Liver (tissue), 9 donors: ENCODE results near the gene LMBR1L. TPM values are rescaled to one million over a fixed set of nuclear protein-coding genes. Genes with fewer than 3 reads are reported as not detected.

Experiments
- DNase-seq: peaks from one replicate; pipeline ENCODE4 v3.0.0-alpha.2; 2017; ENCODE audit warnings: low spot score
- H3K27ac ChIP-seq, 2 donors: one replicate each; pipeline ENCODE4 v1.7.0; 2013; ENCODE audit warnings: inconsistent platforms in 2 of 2, low read length in 2 of 2, control low read depth in 1 of 2, low read depth in 1 of 2, mild to moderate bottlenecking in 1 of 2
- H3K27me3 ChIP-seq, 4 donors: one replicate each; pipeline versions ENCODE4 v1.6.1 to v1.7.0; 2013; ENCODE audit warnings: low read length in 3 of 4, inconsistent platforms in 1 of 4, mild to moderate bottlenecking in 1 of 4, moderate library complexity in 1 of 4; ENCODE audit not compliant: control insufficient read depth in 4 of 4, insufficient read depth in 4 of 4
- H3K36me3 ChIP-seq, 4 donors: one replicate each; pipeline versions ENCODE4 v1.6.1 to v1.7.0; 2013; ENCODE audit warnings: low read length in 3 of 4, mild to moderate bottlenecking in 3 of 4, low read depth in 1 of 4, moderate library complexity in 1 of 4; ENCODE audit not compliant: control insufficient read depth in 4 of 4, insufficient read depth in 3 of 4
- H3K4me1 ChIP-seq, 4 donors: one replicate each; pipeline versions ENCODE4 v1.6.1 to v1.7.0; 2013; ENCODE audit warnings: low read length in 3 of 4, mild to moderate bottlenecking in 3 of 4, moderate library complexity in 1 of 4; ENCODE audit not compliant: control insufficient read depth in 4 of 4, insufficient read depth in 4 of 4
- H3K4me3 ChIP-seq, 3 donors: one replicate each; pipeline versions ENCODE4 v1.6.1 to v1.7.0; 2013; ENCODE audit warnings: low read length in 3 of 3, control low read depth in 1 of 3, low read depth in 1 of 3, mild to moderate bottlenecking in 1 of 3
- H3K9ac ChIP-seq, 2 donors: one replicate each; pipeline ENCODE4 v1.7.0; 2013; ENCODE audit warnings: low read length in 2 of 2, mild to moderate bottlenecking in 2 of 2, moderate library complexity in 2 of 2, control low read depth in 1 of 2, low read depth in 1 of 2
- H3K9me3 ChIP-seq, 4 donors: one replicate each; pipeline versions ENCODE4 v1.6.1 to v1.7.0; 2013; ENCODE audit warnings: low read length in 3 of 4; ENCODE audit not compliant: control insufficient read depth in 4 of 4
- CTCF ChIP-seq: fragments of 150-350 bp; IDR thresholded peaks from 2 replicates; pipeline ENCODE4 v1.5.1; 2017; ENCODE audit warnings: improper control_type of control experiment, low read depth, low read length; ENCODE audit not compliant: missing input control
- FOXA2 ChIP-seq: IDR thresholded peaks from 2 replicates; pipeline ENCODE4 v1.6.1; 2016; ENCODE audit warnings: antibody characterized with exemption
- HNF4A ChIP-seq, 2 donors: conservative IDR thresholded peaks; 2 replicates each; pipeline ENCODE4 v1.6.1; 2016; ENCODE audit warnings: antibody characterized with exemption in 2 of 2, mild to moderate bottlenecking in 2 of 2
- JUND ChIP-seq, 2 donors: IDR thresholded peaks; 2 replicates each; pipeline ENCODE4 v1.6.1; 2016; ENCODE audit warnings: antibody characterized with exemption in 2 of 2
- NR2F2 ChIP-seq: IDR thresholded peaks from 2 replicates; pipeline ENCODE4 v1.6.1; 2016; ENCODE audit warnings: antibody characterized with exemption
- RAD21 ChIP-seq, 2 donors: IDR thresholded peaks; 2 replicates each; pipeline ENCODE4 v1.6.1; 2016; ENCODE audit warnings: antibody characterized with exemption in 2 of 2, mild to moderate bottlenecking in 2 of 2
- REST ChIP-seq: IDR thresholded peaks from 2 replicates; pipeline ENCODE4 v1.6.1; 2016; ENCODE audit warnings: antibody characterized with exemption, mild to moderate bottlenecking
- RXRA ChIP-seq, 2 donors: IDR thresholded peaks; 2 replicates each; pipeline ENCODE4 v1.6.1; 2017 to 2018; ENCODE audit warnings: antibody characterized with exemption in 2 of 2, mild to moderate bottlenecking in 1 of 2
- ZBTB33 ChIP-seq: IDR thresholded peaks from 2 replicates; pipeline ENCODE4 v1.6.1; 2016; ENCODE audit warnings: antibody characterized with exemption
- WGBS: extraction: QIAGEN DNeasy Blood & Tissue Kit; methylation state at CpG from one replicate; pipeline ENCODE4 v1.1.7; 2013; 5-methylcytosine and 5-hydroxymethylcytosine counted together
- polyA plus RNA-seq, 2 donors: library from polyadenylated mRNA; stranded (reverse) in 1 of 2; unstranded in 1 of 2; fragments of 200-250 nt in 1 of 2; fragments of >200 nt in 1 of 2; fragmentation: Nextera tagmentation in 1 of 2; extraction: Ambion mirVana in 1 of 2; gene quantifications; one replicate each; pipeline versions ENCODE4 v1.2.1 to v1.2.3, GENCODE V29; 2013 to 2015
- total RNA-seq, 2 donors: library from RNA; depleted of rRNA; stranded (reverse); fragments of >200 nt; gene quantifications; one replicate each; pipeline ENCODE4 v1.2.3, GENCODE V29; 2014
- donor health status: healthy.
- donor health status: healthy.
- donor health status: healthy.
- donor health status: healthy.
- donor health status: healthy.

LMBR1L gene
- total and polyA plus RNA-seq, 4 donors, result 9.3 to 23.7 (median 11.8) TPM

- no peak within 1 kb of the TSS for H3K4me3 ChIP-seq
- H3K27me3 ChIP-seq, result peaks cover 0 to 9% (median 4%) of the 10 kb centered on the region in 4 donors
- H3K9ac ChIP-seq, result no peak within 1 kb of the TSS
- TF ChIP-seq FOXA2 (no peak), NR2F2 (no peak), REST (no peak), CTCF (no peak), RAD21 (IDR thresholded peaks at IDR 0.05) (no peak), JUND (IDR thresholded peaks at IDR 0.05) (no peak)
- WGBS, result 6% methylated on average over 49 of the region's 49 CpGs
- no peaks in the 10 kb centered on the region for H3K9me3 ChIP-seq
- H3K4me1 ChIP-seq, result peaks cover 14 to 30% (median 20%) of the 10 kb centered on the region in 4 donors
- no peak within 1 kb of the TSS for H3K27ac ChIP-seq
- no peak for DNase-seq
- H3K36me3 ChIP-seq, result peaks cover 0 to 17% (median 15%) of the 10 kb centered on the region in 4 donors
These were observed 16.3 kb downstream of the LMBR1L start, which contains the start of gene DHH for GRCh38 chr12:49094160-49094974. Gene DHH, minus strand, starts transcription at chr12:49094801. Its CDS starts 289 bp downstream, at chr12:49094512.

GRCh38 chr12:49093792-49094159, 16.9 kb downstream of the LMBR1L start:
- Histone ChIP-seq H3K4me1 (peaks cover 14 to 30% (median 20%) of the 10 kb centered on the region in 4 donors), H3K4me3 (no peak overlapping the region), H3K36me3 (peaks cover 0 to 14% (median 14%) of the 10 kb centered on the region in 4 donors), H3K9me3 (no peaks in the 10 kb centered on the region), H3K9ac (no peak overlapping the region), H3K27me3 (peaks cover 0 to 12% (median 5%) of the 10 kb centered on the region in 4 donors), H3K27ac (no peak overlapping the region)
- DNase-seq, result no peak
- TF ChIP-seq ZBTB33 (no peak), HNF4A (conservative IDR thresholded peaks at IDR 0.05) (no peak), RAD21 (IDR thresholded peaks at IDR 0.05) (no peak), RXRA (IDR thresholded peaks at IDR 0.05) (peak; percentile 12 to 35)
- WGBS, result 6% methylated on average over 9 of the region's 9 CpGs
